ENCODE results near the gene ZNF438.

DNA sequence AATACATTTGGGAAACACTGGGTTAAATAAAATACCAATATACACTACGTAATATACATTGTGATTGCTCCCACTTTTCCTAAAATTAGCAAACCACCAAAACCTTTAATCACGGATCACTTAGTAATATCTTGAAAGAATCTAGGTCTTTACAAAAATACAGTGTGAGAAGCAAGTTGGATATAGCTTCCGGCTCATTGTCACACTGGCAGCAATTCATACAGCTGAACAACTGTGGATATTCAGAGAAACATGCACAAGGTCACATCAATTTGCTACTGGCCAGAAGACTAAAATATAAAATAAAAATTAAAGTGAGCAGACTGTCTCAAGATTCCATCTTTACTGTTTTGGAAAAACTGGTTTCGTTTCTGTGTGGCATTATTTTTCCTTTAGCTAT lies 69.1 kb downstream of the ZNF438 start:
- TF ChIP-seq EZH2phosphoT487 (IDR thresholded peaks at IDR 0.05; ENCODE audit: borderline replicate concordance, low read length) = no peak
- TF ChIP-seq, protein P1, sequence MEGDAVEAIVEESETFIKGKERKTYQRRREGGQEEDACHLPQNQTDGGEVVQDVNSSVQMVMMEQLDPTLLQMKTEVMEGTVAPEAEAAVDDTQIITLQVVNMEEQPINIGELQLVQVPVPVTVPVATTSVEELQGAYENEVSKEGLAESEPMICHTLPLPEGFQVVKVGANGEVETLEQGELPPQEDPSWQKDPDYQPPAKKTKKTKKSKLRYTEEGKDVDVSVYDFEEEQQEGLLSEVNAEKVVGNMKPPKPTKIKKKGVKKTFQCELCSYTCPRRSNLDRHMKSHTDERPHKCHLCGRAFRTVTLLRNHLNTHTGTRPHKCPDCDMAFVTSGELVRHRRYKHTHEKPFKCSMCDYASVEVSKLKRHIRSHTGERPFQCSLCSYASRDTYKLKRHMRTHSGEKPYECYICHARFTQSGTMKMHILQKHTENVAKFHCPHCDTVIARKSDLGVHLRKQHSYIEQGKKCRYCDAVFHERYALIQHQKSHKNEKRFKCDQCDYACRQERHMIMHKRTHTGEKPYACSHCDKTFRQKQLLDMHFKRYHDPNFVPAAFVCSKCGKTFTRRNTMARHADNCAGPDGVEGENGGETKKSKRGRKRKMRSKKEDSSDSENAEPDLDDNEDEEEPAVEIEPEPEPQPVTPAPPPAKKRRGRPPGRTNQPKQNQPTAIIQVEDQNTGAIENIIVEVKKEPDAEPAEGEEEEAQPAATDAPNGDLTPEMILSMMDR (IDR thresholded peaks at IDR 0.05; ENCODE audit: low read depth, low read length, poor library complexity, severe bottlenecking) = no peak

All from DOHH2 (cell line).